Measurements from ENCODE around the gene TULP1.

DNA sequence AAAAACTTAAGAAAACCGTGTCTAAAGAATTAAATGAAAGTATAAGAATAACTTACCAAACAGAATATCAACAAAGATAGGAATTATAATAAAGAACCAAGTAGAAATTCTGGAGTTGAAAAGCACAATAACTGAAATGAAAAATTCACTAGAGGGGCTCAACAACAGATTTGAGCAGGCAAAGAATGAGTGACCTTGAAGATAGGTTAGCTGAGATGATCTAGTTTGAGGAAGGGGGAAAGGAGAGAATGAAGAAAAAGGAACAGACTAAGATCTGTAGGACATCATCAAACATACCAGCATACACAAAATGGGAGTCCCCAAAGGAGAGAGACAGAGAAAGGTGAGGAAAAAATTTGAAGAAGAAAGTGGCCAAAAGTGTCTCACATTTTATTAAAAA lies 37.7 kb upstream of the TULP1 start:
- no peak for TF ChIP-seq CTCF (IDR thresholded peaks at IDR 0.05)
- no peak for TF ChIP-seq POLR2A (IDR thresholded peaks at IDR 0.05; ENCODE audit: low read depth)
